ENCODE measurements around the gene GRIK1. TPM values are rescaled to one million over a fixed set of nuclear protein-coding genes. Genes with fewer than 3 reads are reported as not detected.

Gene GRIK1
- total RNA-seq, 1 donor from 2014 or later: 0.39 TPM

DNA sequence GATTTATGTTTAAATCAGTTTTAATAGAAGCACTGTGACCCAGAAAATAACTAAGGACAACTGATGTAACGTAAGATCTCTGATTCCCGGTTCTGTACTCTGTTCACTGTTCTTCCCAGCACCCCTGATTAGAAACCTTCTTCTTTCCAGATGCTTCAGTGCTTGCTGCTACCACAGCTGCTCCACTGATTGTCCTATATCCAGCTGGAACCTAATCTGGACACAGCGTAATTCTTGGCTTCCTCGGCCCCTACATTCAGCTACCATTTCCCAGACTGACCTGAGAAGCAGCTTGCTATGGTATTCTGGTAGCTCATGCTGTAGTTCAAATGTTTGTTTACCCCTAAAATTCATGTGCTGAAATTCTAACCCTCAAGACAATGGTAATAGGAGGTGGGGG lies 302.7 kb downstream of the GRIK1 start:
- Mint-ChIP-seq H3K27ac (ENCODE audit: unreplicated experiment) (no peak overlapping the region), H3K36me3 (ENCODE audit: unreplicated experiment) (no peaks in the 10 kb centered on the region), H3K9me3 (ENCODE audit: unreplicated experiment) (no peaks in the 10 kb centered on the region), H3K4me1 (ENCODE audit: low read depth, unreplicated experiment) (no peaks in the 10 kb centered on the region), H3K4me3 (ENCODE audit: unreplicated experiment) (no peak overlapping the region), H3K27me3 (ENCODE audit: unreplicated experiment) (no peaks in the 10 kb centered on the region)
- DNase-seq: no peak
- TF ChIP-seq, protein P1, sequence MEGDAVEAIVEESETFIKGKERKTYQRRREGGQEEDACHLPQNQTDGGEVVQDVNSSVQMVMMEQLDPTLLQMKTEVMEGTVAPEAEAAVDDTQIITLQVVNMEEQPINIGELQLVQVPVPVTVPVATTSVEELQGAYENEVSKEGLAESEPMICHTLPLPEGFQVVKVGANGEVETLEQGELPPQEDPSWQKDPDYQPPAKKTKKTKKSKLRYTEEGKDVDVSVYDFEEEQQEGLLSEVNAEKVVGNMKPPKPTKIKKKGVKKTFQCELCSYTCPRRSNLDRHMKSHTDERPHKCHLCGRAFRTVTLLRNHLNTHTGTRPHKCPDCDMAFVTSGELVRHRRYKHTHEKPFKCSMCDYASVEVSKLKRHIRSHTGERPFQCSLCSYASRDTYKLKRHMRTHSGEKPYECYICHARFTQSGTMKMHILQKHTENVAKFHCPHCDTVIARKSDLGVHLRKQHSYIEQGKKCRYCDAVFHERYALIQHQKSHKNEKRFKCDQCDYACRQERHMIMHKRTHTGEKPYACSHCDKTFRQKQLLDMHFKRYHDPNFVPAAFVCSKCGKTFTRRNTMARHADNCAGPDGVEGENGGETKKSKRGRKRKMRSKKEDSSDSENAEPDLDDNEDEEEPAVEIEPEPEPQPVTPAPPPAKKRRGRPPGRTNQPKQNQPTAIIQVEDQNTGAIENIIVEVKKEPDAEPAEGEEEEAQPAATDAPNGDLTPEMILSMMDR (IDR thresholded peaks at IDR 0.05; ENCODE audit: partially characterized antibody, unreplicated experiment): no peak

DNA sequence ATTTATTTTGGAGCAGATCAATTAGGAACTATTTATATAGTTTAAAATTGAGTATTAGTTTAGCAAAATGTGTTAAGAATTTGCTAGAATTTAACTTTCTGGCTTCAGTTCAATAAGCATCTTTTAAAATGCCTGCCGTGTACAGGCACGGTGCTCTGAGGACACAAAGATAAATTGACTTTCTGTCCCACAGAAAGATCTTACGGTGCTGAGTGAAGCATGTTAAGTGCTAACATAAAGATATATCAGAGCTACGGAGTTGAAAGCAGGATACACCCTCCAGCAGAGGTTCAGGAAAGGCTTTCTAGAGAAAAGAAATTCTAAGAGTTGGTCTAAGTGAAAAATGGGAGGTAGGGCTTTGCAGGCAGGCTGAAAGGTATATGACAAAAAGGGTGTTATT lies 305.4 kb downstream of the GRIK1 start:
- Mint-ChIP-seq H3K4me3 (ENCODE audit: unreplicated experiment) (no peak overlapping the region), H3K27me3 (ENCODE audit: unreplicated experiment) (no peaks in the 10 kb centered on the region), H3K4me1 (ENCODE audit: low read depth, unreplicated experiment) (no peaks in the 10 kb centered on the region), H3K27ac (ENCODE audit: unreplicated experiment) (no peak overlapping the region), H3K9me3 (ENCODE audit: unreplicated experiment) (no peaks in the 10 kb centered on the region), H3K36me3 (ENCODE audit: unreplicated experiment) (no peaks in the 10 kb centered on the region)
- no peak for DNase-seq
- TF ChIP-seq, protein P1 (IDR thresholded peaks at IDR 0.05; ENCODE audit: partially characterized antibody, unreplicated experiment): no peak

DNA sequence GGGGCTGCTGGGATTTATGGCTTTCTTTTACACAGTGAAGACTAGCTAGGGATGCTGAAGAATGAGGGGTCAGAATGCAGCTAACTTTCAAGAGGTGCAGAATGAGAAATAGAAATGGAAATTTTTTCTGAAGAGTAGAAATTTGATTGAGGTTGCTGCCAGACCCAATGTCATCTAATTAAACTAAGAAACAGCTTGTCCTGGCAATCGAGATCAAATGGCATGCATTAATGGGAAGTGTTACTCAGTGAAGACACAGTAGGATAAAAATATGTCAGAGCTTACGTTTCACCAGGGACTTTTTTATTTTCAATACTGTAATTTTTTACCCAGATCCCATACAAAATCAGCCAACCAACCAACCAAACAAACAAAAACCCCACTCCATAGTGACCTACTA lies 306.0 kb downstream of the GRIK1 start:
- Mint-ChIP-seq H3K4me1 (ENCODE audit: low read depth, unreplicated experiment) (no peaks in the 10 kb centered on the region), H3K4me3 (ENCODE audit: unreplicated experiment) (no peak overlapping the region), H3K36me3 (ENCODE audit: unreplicated experiment) (no peaks in the 10 kb centered on the region), H3K27me3 (ENCODE audit: unreplicated experiment) (no peaks in the 10 kb centered on the region), H3K9me3 (ENCODE audit: unreplicated experiment) (no peaks in the 10 kb centered on the region), H3K27ac (ENCODE audit: unreplicated experiment) (no peak overlapping the region)
- DNase-seq: no peak
- TF ChIP-seq, protein P1 (IDR thresholded peaks at IDR 0.05; ENCODE audit: partially characterized antibody, unreplicated experiment): no peak

DNA sequence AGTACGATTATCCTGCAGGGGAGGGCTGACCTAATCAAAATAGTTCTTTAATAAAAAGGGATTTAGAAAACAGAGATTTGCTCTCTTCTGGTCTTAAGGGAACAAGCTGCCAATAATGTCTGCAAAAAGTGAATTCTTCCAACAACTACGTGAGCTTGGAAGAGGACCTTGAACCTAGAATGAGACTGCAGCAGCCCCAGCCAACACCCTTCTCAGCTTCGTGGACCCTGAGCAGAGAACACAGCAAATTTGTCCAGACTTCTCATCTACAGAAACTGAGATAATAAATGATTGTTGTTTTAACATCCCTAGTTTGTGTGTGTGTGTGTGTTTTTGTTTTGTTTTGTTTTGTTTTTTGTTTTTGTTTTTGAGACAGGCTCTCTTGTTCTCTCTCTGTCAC lies 309.4 kb downstream of the GRIK1 start:
- Mint-ChIP-seq H3K27ac (ENCODE audit: unreplicated experiment) (no peak overlapping the region), H3K27me3 (ENCODE audit: unreplicated experiment) (no peaks in the 10 kb centered on the region), H3K36me3 (ENCODE audit: unreplicated experiment) (no peaks in the 10 kb centered on the region), H3K4me3 (ENCODE audit: unreplicated experiment) (no peak overlapping the region), H3K9me3 (ENCODE audit: unreplicated experiment) (no peaks in the 10 kb centered on the region), H3K4me1 (ENCODE audit: low read depth, unreplicated experiment) (no peaks in the 10 kb centered on the region)
- no peak for DNase-seq
- TF ChIP-seq, protein P1 (IDR thresholded peaks at IDR 0.05; ENCODE audit: partially characterized antibody, unreplicated experiment): no peak

DNA sequence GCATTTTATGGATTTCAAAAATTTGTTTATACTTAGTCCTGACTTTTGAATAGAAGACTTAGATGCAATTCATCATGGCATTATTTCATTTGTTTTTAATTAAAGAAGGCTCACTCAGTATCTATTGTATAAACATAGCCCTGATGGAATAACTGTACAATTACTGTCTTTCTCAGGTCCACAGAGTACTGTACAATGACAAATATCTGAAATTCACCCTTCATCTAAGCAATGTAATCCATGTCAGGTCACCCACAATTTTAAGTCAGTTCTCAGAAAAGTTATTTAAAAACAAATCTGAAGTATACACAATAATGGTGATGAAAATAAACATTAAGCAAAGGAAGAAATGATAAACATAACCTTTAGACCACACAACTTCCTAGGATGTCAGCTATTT lies 311.9 kb downstream of the GRIK1 start:
- TF ChIP-seq, protein P1 (IDR thresholded peaks at IDR 0.05; ENCODE audit: partially characterized antibody, unreplicated experiment): no peak
- DNase-seq: no peak
- peaks cover 4% of the 10 kb centered on the region for H3K36me3 Mint-ChIP-seq (ENCODE audit: unreplicated experiment)

More for the DNA sequence above, 311.9 kb downstream of the GRIK1 start:
- no peaks in the 10 kb centered on the region for H3K9me3 Mint-ChIP-seq (ENCODE audit: unreplicated experiment)
- H3K4me3 Mint-ChIP-seq (ENCODE audit: unreplicated experiment): no peak overlapping the region
- H3K27ac Mint-ChIP-seq (ENCODE audit: unreplicated experiment): no peak overlapping the region
- H3K4me1 Mint-ChIP-seq (ENCODE audit: low read depth, unreplicated experiment): no peaks in the 10 kb centered on the region
- no peaks in the 10 kb centered on the region for H3K27me3 Mint-ChIP-seq (ENCODE audit: unreplicated experiment)
